H9 (cell line): ENCODE measurements around the gene SKAP1. TPM values are rescaled to one million over a fixed set of nuclear protein-coding genes. Genes with fewer than 3 reads are reported as not detected.

Experiments used
- DNase-seq: peaks from one replicate; pipeline ENCODE4 v3.0.0-alpha.2; 2017
- H2AFZ ChIP-seq: one replicate; pipeline ENCODE4 v1.6.1; 2013; ENCODE audit warnings: mild to moderate bottlenecking, low read length, control low read depth, moderate library complexity
- H2AK5ac ChIP-seq: 2 replicates; pipeline ENCODE4 v1.6.1; 2013; ENCODE audit warnings: low read length, control low read depth, mixed read lengths; ENCODE audit not compliant: insufficient read length
- H2BK120ac ChIP-seq: one replicate; pipeline ENCODE4 v1.6.1; 2013; ENCODE audit warnings: low read depth, mild to moderate bottlenecking, low read length, control low read depth, inconsistent platforms; ENCODE audit not compliant: poor library complexity, severe bottlenecking
- H2BK12ac ChIP-seq: 2 replicates; pipeline ENCODE4 v1.6.1; 2013; ENCODE audit warnings: low read length, control low read depth, mixed read lengths, low read depth; ENCODE audit not compliant: insufficient read length
- H2BK15ac ChIP-seq: 2 replicates; pipeline ENCODE4 v1.6.1; 2013; ENCODE audit warnings: low read depth, low read length, control low read depth
- H2BK20ac ChIP-seq: one replicate; pipeline ENCODE4 v1.6.1; 2013; ENCODE audit warnings: low read depth, mild to moderate bottlenecking, low read length, control low read depth, inconsistent platforms; ENCODE audit not compliant: poor library complexity, severe bottlenecking
- H2BK5ac ChIP-seq: 2 replicates; pipeline ENCODE4 v1.6.1; 2013; ENCODE audit warnings: low read length, control low read depth, mixed read lengths; ENCODE audit not compliant: insufficient read length
- H3K14ac ChIP-seq: 2 replicates; pipeline ENCODE4 v1.6.1; 2013; ENCODE audit warnings: low read length, control low read depth; ENCODE audit not compliant: insufficient read depth
- H3K18ac ChIP-seq: 2 replicates; pipeline ENCODE4 v1.6.1; 2013; ENCODE audit warnings: low read depth, mild to moderate bottlenecking, mixed read lengths, low read length, control low read depth; ENCODE audit not compliant: insufficient read length
- H3K23ac ChIP-seq: 2 replicates; pipeline ENCODE4 v1.6.1; 2013; ENCODE audit warnings: low read length, control low read depth, mixed read lengths, low read depth; ENCODE audit not compliant: insufficient read length
- H3K23me2 ChIP-seq: 2 replicates; pipeline ENCODE4 v1.6.1; 2013; ENCODE audit warnings: low read depth, mild to moderate bottlenecking, mixed read lengths, low read length, control low read depth; ENCODE audit not compliant: insufficient read length, poor library complexity, severe bottlenecking
- H3K27ac ChIP-seq: 2 replicates; pipeline ENCODE4 v1.5.1; 2013; ENCODE audit warnings: low read length, control low read depth, mixed read lengths, low read depth; ENCODE audit not compliant: insufficient read length
- H3K27me3 ChIP-seq: 2 replicates; pipeline ENCODE4 v1.6.1; 2013; ENCODE audit warnings: low read length, control low read depth, inconsistent platforms; ENCODE audit not compliant: insufficient read depth
- H3K4ac ChIP-seq: 2 replicates; pipeline ENCODE4 v1.6.1; 2013; ENCODE audit warnings: low read depth, mild to moderate bottlenecking, control low read depth, inconsistent platforms, low read length, moderate library complexity
- H3K4me1 ChIP-seq: 2 replicates; pipeline ENCODE4 v1.6.1; 2013; ENCODE audit warnings: low read length, control low read depth, inconsistent platforms; ENCODE audit not compliant: insufficient read depth
- H3K4me2 ChIP-seq: 2 replicates; pipeline ENCODE4 v1.6.1; 2013; ENCODE audit warnings: low read length, control low read depth, mixed read lengths; ENCODE audit not compliant: insufficient read length, insufficient read depth
- H3K56ac ChIP-seq: 2 replicates; pipeline ENCODE4 v1.6.1; 2013; ENCODE audit warnings: low read depth, mild to moderate bottlenecking, mixed read lengths, low read length, control low read depth; ENCODE audit not compliant: insufficient read length
- H3K79me1 ChIP-seq: 2 replicates; pipeline ENCODE4 v1.6.1; 2013; ENCODE audit warnings: low read depth, mild to moderate bottlenecking, moderate library complexity, low read length, control low read depth, inconsistent platforms; ENCODE audit not compliant: insufficient read depth, poor library complexity, severe bottlenecking
- H3K79me2 ChIP-seq: 2 replicates; pipeline ENCODE4 v1.6.1; 2013; ENCODE audit warnings: low read length, control low read depth, inconsistent platforms; ENCODE audit not compliant: insufficient read depth
- H3K9ac ChIP-seq: 2 replicates; pipeline ENCODE4 v1.6.1; 2013; ENCODE audit warnings: low read length, control low read depth, mixed read lengths; ENCODE audit not compliant: insufficient read length; ENCODE audit errors: extremely low read depth
- H3K9me3 ChIP-seq: one replicate; pipeline ENCODE4 v1.6.1; 2013; ENCODE audit warnings: low read depth, low read length, inconsistent platforms; ENCODE audit not compliant: control insufficient read depth
- H3T11ph ChIP-seq: one replicate; pipeline ENCODE4 v1.6.1; 2013; ENCODE audit warnings: mild to moderate bottlenecking, low read length, control low read depth, inconsistent platforms
- H4K20me1 ChIP-seq: one replicate; pipeline ENCODE4 v1.6.1; 2013; ENCODE audit not compliant: control insufficient read depth, insufficient read length, insufficient read depth
- H4K5ac ChIP-seq: 2 replicates; pipeline ENCODE4 v1.6.1; 2013; ENCODE audit warnings: low read depth, mild to moderate bottlenecking, mixed read lengths, low read length, control low read depth; ENCODE audit not compliant: insufficient read length
- H4K8ac ChIP-seq: replicated peaks from 2 replicates; pipeline ENCODE4 v1.6.1; 2013; ENCODE audit warnings: low read length, control low read depth, mixed read lengths, low read depth; ENCODE audit not compliant: insufficient read length
- H4K91ac ChIP-seq: 2 replicates; pipeline ENCODE4 v1.6.1; 2013; ENCODE audit warnings: low read depth, mild to moderate bottlenecking, moderate library complexity, mixed read lengths, low read length, control low read depth; ENCODE audit not compliant: insufficient read length
- H3K27ac Mint-ChIP-seq, 3 experiments: 2 replicates in 2 of 3; 3 replicates in 1 of 3; pipeline ENCODE4 v1.8.0; 2020 to 2021; ENCODE audit warnings: mixed read lengths in 3 of 3, mild to moderate bottlenecking in 1 of 3, moderate library complexity in 1 of 3
- H3K27me3 Mint-ChIP-seq: 2 replicates; pipeline ENCODE4 v1.8.0; 2021; ENCODE audit warnings: low read depth, mild to moderate bottlenecking, moderate library complexity, mixed read lengths
- H3K36me3 Mint-ChIP-seq, 3 experiments: 2 replicates in 2 of 3; 3 replicates in 1 of 3; pipeline ENCODE4 v1.8.0; 2020 to 2021; ENCODE audit warnings: low read depth in 3 of 3, mixed read lengths in 3 of 3; ENCODE audit not compliant: insufficient read depth in 1 of 3
- H3K4me1 Mint-ChIP-seq, 2 experiments: 2 replicates each; pipeline ENCODE4 v1.8.0; 2020; ENCODE audit warnings: mixed read lengths in 2 of 2
- H3K4me3 Mint-ChIP-seq, 2 experiments: 2 replicates in 1 of 2; 3 replicates in 1 of 2; pipeline ENCODE4 v1.8.0; 2020 to 2021; ENCODE audit warnings: mild to moderate bottlenecking in 2 of 2, mixed read lengths in 2 of 2, moderate library complexity in 1 of 2
- H3K9me3 Mint-ChIP-seq, 2 experiments: 2 replicates in 1 of 2; 3 replicates in 1 of 2; pipeline ENCODE4 v1.8.0; 2020; ENCODE audit warnings: mild to moderate bottlenecking in 2 of 2, mixed read lengths in 2 of 2, moderate library complexity in 1 of 2
- CTCF ChIP-seq: fragments of 200-600 bp; sonication (generic); conservative IDR thresholded peaks from 3 replicates; pipeline ENCODE4 v1.8.0; 2021; ENCODE audit warnings: antibody characterized with exemption, mild to moderate bottlenecking
- WGBS: extraction: QIAGEN DNeasy Blood & Tissue Kit; methylation state at CpG from one replicate; pipeline ENCODE4 v1.1.7; 2013; ENCODE audit warnings: missing lambda C conversion rate, low lambda C conversion rate, mixed read lengths; ENCODE audit not compliant: insufficient read length; ENCODE audit errors: extremely low coverage; 5-methylcytosine and 5-hydroxymethylcytosine counted together
- total RNA-seq: library from RNA; stranded (reverse); gene quantifications from 2 replicates; pipeline ENCODE4 v1.2.1, GENCODE V29; 2021

Gene SKAP1
- total RNA-seq, 1 experiment from 2014 or later, result not detected

GRCh38 chr17:48333034-48333530 is 96.9 kb downstream of the SKAP1 start:
- Histone ChIP-seq H3K4me1 (no peaks in the 10 kb centered on the region), H3K23ac (no peak overlapping the region), H2BK5ac (no peak overlapping the region), H3K27me3 (peaks cover 2% of the 10 kb centered on the region; the same call in 1 of the 2 replicates), H3K9ac (no peak overlapping the region), H3K79me2 (no peaks in the 10 kb centered on the region), H2BK20ac (no peak overlapping the region), H3T11ph (no peak overlapping the region), H2AFZ (no peak overlapping the region), H4K5ac (no peak overlapping the region), H2BK12ac (no peak overlapping the region), H3K23me2 (no peaks in the 10 kb centered on the region), H2BK120ac (no peak overlapping the region), H2AK5ac (no peak overlapping the region), H3K14ac (no peak overlapping the region), H4K20me1 (no peaks in the 10 kb centered on the region), H3K4ac (no peak overlapping the region), H3K27ac (no peak overlapping the region), H3K4me2 (no peak overlapping the region), H3K79me1 (no peaks in the 10 kb centered on the region), H3K18ac (no peak overlapping the region), H3K56ac (no peak overlapping the region), H4K91ac (no peak overlapping the region), H2BK15ac (no peak overlapping the region), H3K9me3 (no peaks in the 10 kb centered on the region), H4K8ac (no peak overlapping the region)
- no peaks in the 10 kb centered on the region for H3K36me3 Mint-ChIP-seq
- no peak for TF ChIP-seq CTCF
- no peak overlapping the region for H3K4me3 Mint-ChIP-seq
- H3K4me1 Mint-ChIP-seq, result 0 out of 4 replicates have a peak, but pooled peaks cover 0 to 3% of the 10 kb centered on the region in 2 experiments
- no CpG with 5 or more reads among the region's 1 CpG for WGBS
- H3K27me3 Mint-ChIP-seq, result peaks cover 47% of the 10 kb centered on the region
- no peak overlapping the region for H3K27ac Mint-ChIP-seq
- no peaks in the 10 kb centered on the region for H3K9me3 Mint-ChIP-seq
- DNase-seq, result no peak
